GM23338 (cell line): ENCODE results near the gene DDX56. TPM values are rescaled to one million over a fixed set of nuclear protein-coding genes. Genes with fewer than 3 reads are reported as not detected.

ENCODE experiments used
- ATAC-seq: fragments of 200-7000 bp; cut with Tn5 transposase; 3 replicates; pipeline ENCODE4 v1.9.1; 2020
- DNase-seq: peaks from one replicate; pipeline ENCODE4 v3.0.0-alpha.2; 2015; ENCODE audit warnings: low spot score
- H2AFZ ChIP-seq: fragments of 200-600 bp; sonication (generic); 2 replicates; pipeline ENCODE4 v1.8.0; 2016; ENCODE audit warnings: antibody characterized with exemption, mild to moderate bottlenecking, moderate library complexity
- H3F3A ChIP-seq: fragments of 200-600 bp; sonication (generic); replicated peaks from 2 replicates; pipeline ENCODE4 v1.8.0; 2017; ENCODE audit warnings: antibody characterized with exemption, mixed run types, low read depth
- H3K27ac ChIP-seq: fragments of 200-600 bp; sonication (generic); 2 replicates; pipeline ENCODE4 v1.6.1; 2016; ENCODE audit warnings: low read depth
- H3K27me3 ChIP-seq: fragments of 200-600 bp; sonication (generic); 2 replicates; pipeline ENCODE4 v1.8.0; 2016; ENCODE audit warnings: mild to moderate bottlenecking, mixed run types, moderate library complexity; ENCODE audit not compliant: insufficient read depth
- H3K36me3 ChIP-seq: fragments of 200-600 bp; sonication (generic); 2 replicates; pipeline ENCODE4 v1.8.0; 2016; ENCODE audit warnings: mild to moderate bottlenecking; ENCODE audit not compliant: insufficient read depth
- H3K4me1 ChIP-seq: fragments of 200-600 bp; sonication (generic); 2 replicates; pipeline ENCODE4 v1.8.0; 2016; ENCODE audit warnings: mild to moderate bottlenecking, moderate library complexity; ENCODE audit not compliant: insufficient read depth
- H3K4me2 ChIP-seq: fragments of 200-600 bp; sonication (generic); 2 replicates; pipeline ENCODE4 v1.7.1; 2017; ENCODE audit warnings: mixed run types
- H3K4me3 ChIP-seq: fragments of 200-600 bp; sonication (generic); 2 replicates; pipeline ENCODE4 v1.6.1; 2016; ENCODE audit warnings: mixed run types
- H3K79me2 ChIP-seq: fragments of 200-600 bp; sonication (generic); replicated peaks from 2 replicates; pipeline ENCODE4 v1.8.0; 2017; ENCODE audit warnings: mild to moderate bottlenecking; ENCODE audit not compliant: insufficient read depth
- H3K9me2 ChIP-seq: fragments of 200-600 bp; sonication (generic); 2 replicates; pipeline ENCODE4 v1.8.0; 2017; ENCODE audit not compliant: insufficient read depth
- H4K20me1 ChIP-seq: fragments of 200-600 bp; sonication (generic); replicated peaks from 2 replicates; pipeline ENCODE4 v1.8.0; 2017; ENCODE audit warnings: mild to moderate bottlenecking; ENCODE audit not compliant: insufficient read depth
- H3K27ac Mint-ChIP-seq: 2 replicates; pipeline ENCODE4 v1.8.0; 2020; ENCODE audit warnings: inconsistent platforms, mild to moderate bottlenecking, moderate library complexity, mixed read lengths
- H3K27me3 Mint-ChIP-seq: 3 replicates; pipeline ENCODE4 v1.8.0; 2022; ENCODE audit warnings: low read depth, mild to moderate bottlenecking, moderate library complexity, mixed read lengths, inconsistent platforms; ENCODE audit not compliant: insufficient read depth, poor library complexity
- H3K36me3 Mint-ChIP-seq: 3 replicates; pipeline ENCODE4 v1.8.0; 2021; ENCODE audit warnings: low read depth, mild to moderate bottlenecking, inconsistent platforms, moderate library complexity, mixed read lengths
- H3K4me1 Mint-ChIP-seq: 3 replicates; pipeline ENCODE4 v1.8.0; 2020; ENCODE audit warnings: mild to moderate bottlenecking, inconsistent platforms, mixed read lengths
- H3K4me3 Mint-ChIP-seq: 3 replicates; pipeline ENCODE4 v1.8.0; 2021; ENCODE audit warnings: moderate library complexity, mild to moderate bottlenecking, inconsistent platforms, mixed read lengths
- H3K9me3 Mint-ChIP-seq: 3 replicates; pipeline ENCODE4 v1.8.0; 2020; ENCODE audit warnings: moderate library complexity, mild to moderate bottlenecking, inconsistent platforms, mixed read lengths
- CREB1 ChIP-seq: fragments of 250-450 bp; sonication (Bioruptor Pico); IDR thresholded peaks from 2 replicates; pipeline ENCODE4 v1.5.0; 2020; ENCODE audit warnings: low read depth, mild to moderate bottlenecking, moderate library complexity
- EZH2 ChIP-seq: fragments of 200-600 bp; sonication (generic); IDR thresholded peaks from one replicate; pipeline ENCODE4 v1.8.0; 2017; ENCODE audit warnings: antibody characterized with exemption, mild to moderate bottlenecking, low read depth; ENCODE audit not compliant: unreplicated experiment
- EZH2phosphoT487 ChIP-seq: fragments of 200-600 bp; sonication (generic); IDR thresholded peaks from one replicate; pipeline ENCODE4 v1.8.1; 2018; ENCODE audit warnings: antibody characterized with exemption; ENCODE audit not compliant: unreplicated experiment
- JUNB ChIP-seq: IDR thresholded peaks from one replicate; pipeline ENCODE4 v1.6.1; 2016; ENCODE audit warnings: antibody characterized with exemption; ENCODE audit not compliant: unreplicated experiment
- NANOG ChIP-seq: IDR thresholded peaks from 2 replicates; pipeline ENCODE4 v1.6.1; 2016; ENCODE audit warnings: antibody characterized with exemption, borderline replicate concordance
- POLR2AphosphoS5 ChIP-seq: IDR thresholded peaks from 2 replicates; pipeline ENCODE4 v1.6.1; 2016; ENCODE audit warnings: antibody characterized with exemption, low read depth
- STAT1 ChIP-seq: IDR thresholded peaks from one replicate; pipeline ENCODE4 v1.6.1; 2016; ENCODE audit warnings: antibody characterized with exemption; ENCODE audit not compliant: unreplicated experiment
- ZNF114 ChIP-seq: fragments of 250-450 bp; sonication (Bioruptor Pico); IDR thresholded peaks from 2 replicates; pipeline ENCODE4 v1.5.0; 2020; ENCODE audit warnings: mild to moderate bottlenecking, moderate library complexity
- ZNF331 ChIP-seq: fragments of 250-450 bp; sonication (Bioruptor Pico); IDR thresholded peaks from 2 replicates; pipeline ENCODE4 v1.5.0; 2020; ENCODE audit warnings: low read depth, mild to moderate bottlenecking, moderate library complexity
- polyA plus RNA-seq: library from polyadenylated mRNA; unstranded; fragments of >200 nt; fragmentation: Nextera tagmentation; extraction: Ambion mirVana; gene quantifications from 2 replicates; pipeline ENCODE4 v1.2.1, GENCODE V29; 2016
- total RNA-seq: library from RNA; depleted of rRNA; stranded (reverse); fragments of >200 nt; shearing (Covaris generic); gene quantifications from 2 replicates; pipeline ENCODE4 v1.2.3, GENCODE V29; 2014
- TF ChIP-seq, protein P1 (sequence below): IDR thresholded peaks from one replicate; pipeline ENCODE4 v1.6.1; 2018; ENCODE audit warnings: antibody characterized with exemption; ENCODE audit not compliant: unreplicated experiment
- TF ChIP-seq, protein P2 (sequence below): IDR thresholded peaks from 2 replicates; pipeline ENCODE4 v1.6.1; 2016; ENCODE audit warnings: antibody characterized with exemption
- TF ChIP-seq, protein P3 (sequence below): fragments of 250-450 bp; sonication (Bioruptor Pico); IDR thresholded peaks from 2 replicates; pipeline ENCODE4 v1.5.0; 2020; ENCODE audit warnings: mild to moderate bottlenecking, moderate library complexity
- TF ChIP-seq, protein P4 (sequence below), 2 experiments: fragments of 200-600 bp in 1 of 2; sonication (generic) in 1 of 2; conservative IDR thresholded peaks; 2 replicates each; pipeline versions ENCODE4 v1.5.1 to v1.6.1; 2016 to 2017; ENCODE audit warnings: antibody characterized with exemption in 2 of 2, low read depth in 2 of 2, mild to moderate bottlenecking in 2 of 2, moderate library complexity in 1 of 2

The DDX56 gene
- total and polyA plus RNA-seq, 2 experiments from 2014 or later, result 44.1 to 72.3 TPM

DNA sequence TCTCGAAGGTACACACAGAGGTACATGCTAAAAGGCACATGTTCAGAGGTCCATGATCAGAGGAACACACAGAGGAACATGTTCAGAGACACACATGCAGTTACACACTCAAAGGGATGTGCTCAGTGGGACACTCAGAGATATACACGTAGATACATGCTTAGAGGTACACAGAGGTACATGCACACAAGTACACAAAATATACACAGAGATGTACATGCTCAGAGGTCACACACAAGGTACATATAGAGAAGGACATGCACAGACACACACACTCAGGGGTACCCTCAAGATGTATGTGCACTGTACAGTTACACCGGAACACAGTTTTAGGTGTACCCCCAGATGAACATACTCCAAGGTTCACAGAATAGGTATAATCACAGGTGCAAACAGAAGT is 51.4 kb downstream of the DDX56 start:
- 0 out of 3 replicates have a peak, but pooled peaks cover 4% of the 10 kb centered on the region for H3K36me3 Mint-ChIP-seq
- Histone ChIP-seq H3K4me3 (no peak overlapping the region), H3K36me3 (no peaks in the 10 kb centered on the region), H3K9me2 (no peaks in the 10 kb centered on the region), H3K79me2 (no peaks in the 10 kb centered on the region), H2AFZ (no peak overlapping the region), H3K4me1 (no peaks in the 10 kb centered on the region), H4K20me1 (no peaks in the 10 kb centered on the region), H3K27ac (no peak overlapping the region), H3K4me2 (no peak overlapping the region), H3K27me3 (no peaks in the 10 kb centered on the region), H3F3A (no peaks in the 10 kb centered on the region)
- H3K4me3 Mint-ChIP-seq, result no peak overlapping the region
- H3K27ac Mint-ChIP-seq, result no peak overlapping the region
- no peaks in the 10 kb centered on the region for H3K27me3 Mint-ChIP-seq
- no peak for DNase-seq
- ATAC-seq, result no peak
- no peaks in the 10 kb centered on the region for H3K4me1 Mint-ChIP-seq
- peaks cover 19% of the 10 kb centered on the region for H3K9me3 Mint-ChIP-seq
- no peak for TF ChIP-seq EZH2
- TF ChIP-seq, protein P1, sequence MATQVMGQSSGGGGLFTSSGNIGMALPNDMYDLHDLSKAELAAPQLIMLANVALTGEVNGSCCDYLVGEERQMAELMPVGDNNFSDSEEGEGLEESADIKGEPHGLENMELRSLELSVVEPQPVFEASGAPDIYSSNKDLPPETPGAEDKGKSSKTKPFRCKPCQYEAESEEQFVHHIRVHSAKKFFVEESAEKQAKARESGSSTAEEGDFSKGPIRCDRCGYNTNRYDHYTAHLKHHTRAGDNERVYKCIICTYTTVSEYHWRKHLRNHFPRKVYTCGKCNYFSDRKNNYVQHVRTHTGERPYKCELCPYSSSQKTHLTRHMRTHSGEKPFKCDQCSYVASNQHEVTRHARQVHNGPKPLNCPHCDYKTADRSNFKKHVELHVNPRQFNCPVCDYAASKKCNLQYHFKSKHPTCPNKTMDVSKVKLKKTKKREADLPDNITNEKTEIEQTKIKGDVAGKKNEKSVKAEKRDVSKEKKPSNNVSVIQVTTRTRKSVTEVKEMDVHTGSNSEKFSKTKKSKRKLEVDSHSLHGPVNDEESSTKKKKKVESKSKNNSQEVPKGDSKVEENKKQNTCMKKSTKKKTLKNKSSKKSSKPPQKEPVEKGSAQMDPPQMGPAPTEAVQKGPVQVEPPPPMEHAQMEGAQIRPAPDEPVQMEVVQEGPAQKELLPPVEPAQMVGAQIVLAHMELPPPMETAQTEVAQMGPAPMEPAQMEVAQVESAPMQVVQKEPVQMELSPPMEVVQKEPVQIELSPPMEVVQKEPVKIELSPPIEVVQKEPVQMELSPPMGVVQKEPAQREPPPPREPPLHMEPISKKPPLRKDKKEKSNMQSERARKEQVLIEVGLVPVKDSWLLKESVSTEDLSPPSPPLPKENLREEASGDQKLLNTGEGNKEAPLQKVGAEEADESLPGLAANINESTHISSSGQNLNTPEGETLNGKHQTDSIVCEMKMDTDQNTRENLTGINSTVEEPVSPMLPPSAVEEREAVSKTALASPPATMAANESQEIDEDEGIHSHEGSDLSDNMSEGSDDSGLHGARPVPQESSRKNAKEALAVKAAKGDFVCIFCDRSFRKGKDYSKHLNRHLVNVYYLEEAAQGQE, result no peak
- no peak for TF ChIP-seq ZNF331 (CRISPR knock-in tag)
- TF ChIP-seq POLR2AphosphoS5, result no peak
- no peak for TF ChIP-seq NANOG
- TF ChIP-seq EZH2phosphoT487, result no peak
- TF ChIP-seq, protein P2, sequence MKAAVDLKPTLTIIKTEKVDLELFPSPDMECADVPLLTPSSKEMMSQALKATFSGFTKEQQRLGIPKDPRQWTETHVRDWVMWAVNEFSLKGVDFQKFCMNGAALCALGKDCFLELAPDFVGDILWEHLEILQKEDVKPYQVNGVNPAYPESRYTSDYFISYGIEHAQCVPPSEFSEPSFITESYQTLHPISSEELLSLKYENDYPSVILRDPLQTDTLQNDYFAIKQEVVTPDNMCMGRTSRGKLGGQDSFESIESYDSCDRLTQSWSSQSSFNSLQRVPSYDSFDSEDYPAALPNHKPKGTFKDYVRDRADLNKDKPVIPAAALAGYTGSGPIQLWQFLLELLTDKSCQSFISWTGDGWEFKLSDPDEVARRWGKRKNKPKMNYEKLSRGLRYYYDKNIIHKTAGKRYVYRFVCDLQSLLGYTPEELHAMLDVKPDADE, result no peak
- TF ChIP-seq STAT1, result no peak
- TF ChIP-seq CREB1 (CRISPR knock-in tag), result no peak
- TF ChIP-seq JUNB, result no peak
- TF ChIP-seq, protein P3, sequence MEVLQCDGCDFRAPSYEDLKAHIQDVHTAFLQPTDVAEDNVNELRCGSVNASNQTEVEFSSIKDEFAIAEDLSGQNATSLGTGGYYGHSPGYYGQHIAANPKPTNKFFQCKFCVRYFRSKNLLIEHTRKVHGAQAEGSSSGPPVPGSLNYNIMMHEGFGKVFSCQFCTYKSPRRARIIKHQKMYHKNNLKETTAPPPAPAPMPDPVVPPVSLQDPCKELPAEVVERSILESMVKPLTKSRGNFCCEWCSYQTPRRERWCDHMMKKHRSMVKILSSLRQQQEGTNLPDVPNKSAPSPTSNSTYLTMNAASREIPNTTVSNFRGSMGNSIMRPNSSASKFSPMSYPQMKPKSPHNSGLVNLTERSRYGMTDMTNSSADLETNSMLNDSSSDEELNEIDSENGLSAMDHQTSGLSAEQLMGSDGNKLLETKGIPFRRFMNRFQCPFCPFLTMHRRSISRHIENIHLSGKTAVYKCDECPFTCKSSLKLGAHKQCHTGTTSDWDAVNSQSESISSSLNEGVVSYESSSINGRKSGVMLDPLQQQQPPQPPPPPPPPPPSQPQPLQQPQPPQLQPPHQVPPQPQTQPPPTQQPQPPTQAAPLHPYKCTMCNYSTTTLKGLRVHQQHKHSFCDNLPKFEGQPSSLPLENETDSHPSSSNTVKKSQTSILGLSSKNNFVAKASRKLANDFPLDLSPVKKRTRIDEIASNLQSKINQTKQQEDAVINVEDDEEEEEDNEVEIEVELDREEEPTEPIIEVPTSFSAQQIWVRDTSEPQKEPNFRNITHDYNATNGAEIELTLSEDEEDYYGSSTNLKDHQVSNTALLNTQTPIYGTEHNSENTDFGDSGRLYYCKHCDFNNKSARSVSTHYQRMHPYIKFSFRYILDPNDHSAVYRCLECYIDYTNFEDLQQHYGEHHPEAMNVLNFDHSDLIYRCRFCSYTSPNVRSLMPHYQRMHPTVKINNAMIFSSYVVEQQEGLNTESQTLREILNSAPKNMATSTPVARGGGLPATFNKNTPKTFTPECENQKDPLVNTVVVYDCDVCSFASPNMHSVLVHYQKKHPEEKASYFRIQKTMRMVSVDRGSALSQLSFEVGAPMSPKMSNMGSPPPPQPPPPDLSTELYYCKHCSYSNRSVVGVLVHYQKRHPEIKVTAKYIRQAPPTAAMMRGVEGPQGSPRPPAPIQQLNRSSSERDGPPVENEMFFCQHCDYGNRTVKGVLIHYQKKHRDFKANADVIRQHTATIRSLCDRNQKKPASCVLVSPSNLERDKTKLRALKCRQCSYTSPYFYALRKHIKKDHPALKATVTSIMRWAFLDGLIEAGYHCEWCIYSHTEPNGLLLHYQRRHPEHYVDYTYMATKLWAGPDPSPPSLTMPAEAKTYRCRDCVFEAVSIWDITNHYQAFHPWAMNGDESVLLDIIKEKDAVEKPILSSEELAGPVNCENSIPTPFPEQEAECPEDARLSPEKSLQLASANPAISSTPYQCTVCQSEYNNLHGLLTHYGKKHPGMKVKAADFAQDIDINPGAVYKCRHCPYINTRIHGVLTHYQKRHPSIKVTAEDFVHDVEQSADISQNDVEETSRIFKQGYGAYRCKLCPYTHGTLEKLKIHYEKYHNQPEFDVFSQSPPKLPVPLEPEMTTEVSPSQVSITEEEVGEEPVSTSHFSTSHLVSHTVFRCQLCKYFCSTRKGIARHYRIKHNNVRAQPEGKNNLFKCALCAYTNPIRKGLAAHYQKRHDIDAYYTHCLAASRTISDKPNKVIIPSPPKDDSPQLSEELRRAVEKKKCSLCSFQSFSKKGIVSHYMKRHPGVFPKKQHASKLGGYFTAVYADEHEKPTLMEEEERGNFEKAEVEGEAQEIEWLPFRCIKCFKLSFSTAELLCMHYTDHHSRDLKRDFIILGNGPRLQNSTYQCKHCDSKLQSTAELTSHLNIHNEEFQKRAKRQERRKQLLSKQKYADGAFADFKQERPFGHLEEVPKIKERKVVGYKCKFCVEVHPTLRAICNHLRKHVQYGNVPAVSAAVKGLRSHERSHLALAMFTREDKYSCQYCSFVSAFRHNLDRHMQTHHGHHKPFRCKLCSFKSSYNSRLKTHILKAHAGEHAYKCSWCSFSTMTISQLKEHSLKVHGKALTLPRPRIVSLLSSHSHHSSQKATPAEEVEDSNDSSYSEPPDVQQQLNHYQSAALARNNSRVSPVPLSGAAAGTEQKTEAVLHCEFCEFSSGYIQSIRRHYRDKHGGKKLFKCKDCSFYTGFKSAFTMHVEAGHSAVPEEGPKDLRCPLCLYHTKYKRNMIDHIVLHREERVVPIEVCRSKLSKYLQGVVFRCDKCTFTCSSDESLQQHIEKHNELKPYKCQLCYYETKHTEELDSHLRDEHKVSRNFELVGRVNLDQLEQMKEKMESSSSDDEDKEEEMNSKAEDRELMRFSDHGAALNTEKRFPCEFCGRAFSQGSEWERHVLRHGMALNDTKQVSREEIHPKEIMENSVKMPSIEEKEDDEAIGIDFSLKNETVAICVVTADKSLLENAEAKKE (CRISPR knock-in tag), result no peak
- TF ChIP-seq, protein P4, sequence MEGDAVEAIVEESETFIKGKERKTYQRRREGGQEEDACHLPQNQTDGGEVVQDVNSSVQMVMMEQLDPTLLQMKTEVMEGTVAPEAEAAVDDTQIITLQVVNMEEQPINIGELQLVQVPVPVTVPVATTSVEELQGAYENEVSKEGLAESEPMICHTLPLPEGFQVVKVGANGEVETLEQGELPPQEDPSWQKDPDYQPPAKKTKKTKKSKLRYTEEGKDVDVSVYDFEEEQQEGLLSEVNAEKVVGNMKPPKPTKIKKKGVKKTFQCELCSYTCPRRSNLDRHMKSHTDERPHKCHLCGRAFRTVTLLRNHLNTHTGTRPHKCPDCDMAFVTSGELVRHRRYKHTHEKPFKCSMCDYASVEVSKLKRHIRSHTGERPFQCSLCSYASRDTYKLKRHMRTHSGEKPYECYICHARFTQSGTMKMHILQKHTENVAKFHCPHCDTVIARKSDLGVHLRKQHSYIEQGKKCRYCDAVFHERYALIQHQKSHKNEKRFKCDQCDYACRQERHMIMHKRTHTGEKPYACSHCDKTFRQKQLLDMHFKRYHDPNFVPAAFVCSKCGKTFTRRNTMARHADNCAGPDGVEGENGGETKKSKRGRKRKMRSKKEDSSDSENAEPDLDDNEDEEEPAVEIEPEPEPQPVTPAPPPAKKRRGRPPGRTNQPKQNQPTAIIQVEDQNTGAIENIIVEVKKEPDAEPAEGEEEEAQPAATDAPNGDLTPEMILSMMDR (conservative IDR thresholded peaks at IDR 0.05; ENCODE audit: low read depth in 2 of 2), result no peak
- TF ChIP-seq ZNF114 (CRISPR knock-in tag), result no peak
